Measurements from ENCODE around the gene ZDHHC18.
"Not testable (repeated sequence)": the region's sequence is repeated elsewhere in the genome, so short reads cannot be mapped to it uniquely, and the experiment has no call there.

ZDHHC18 gene

DNA sequence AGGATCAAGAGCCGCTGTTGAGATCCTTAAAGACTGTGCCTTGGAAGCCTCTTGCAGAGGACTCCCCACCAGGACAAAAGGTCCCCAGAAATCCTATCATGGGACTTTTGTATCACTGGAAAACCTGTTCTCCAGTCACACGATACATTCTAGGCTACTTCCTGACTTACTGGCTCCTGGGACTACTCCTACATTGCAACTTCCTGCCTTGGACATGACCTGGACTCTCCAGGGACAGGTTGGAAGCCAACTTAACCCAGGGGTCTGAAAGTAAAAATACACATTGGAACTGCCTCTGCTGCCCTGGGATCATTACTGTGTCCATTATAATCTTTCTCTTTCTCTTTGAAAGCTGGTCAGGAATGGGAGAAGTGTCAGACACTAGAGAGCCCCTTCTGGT, 28.9 kb upstream of the ZDHHC18 start:
- peaks cover 42% of the 10 kb centered on the region for H3K36me3 Mint-ChIP-seq (ENCODE audit: low read depth)
- TF ChIP-seq, protein P1, sequence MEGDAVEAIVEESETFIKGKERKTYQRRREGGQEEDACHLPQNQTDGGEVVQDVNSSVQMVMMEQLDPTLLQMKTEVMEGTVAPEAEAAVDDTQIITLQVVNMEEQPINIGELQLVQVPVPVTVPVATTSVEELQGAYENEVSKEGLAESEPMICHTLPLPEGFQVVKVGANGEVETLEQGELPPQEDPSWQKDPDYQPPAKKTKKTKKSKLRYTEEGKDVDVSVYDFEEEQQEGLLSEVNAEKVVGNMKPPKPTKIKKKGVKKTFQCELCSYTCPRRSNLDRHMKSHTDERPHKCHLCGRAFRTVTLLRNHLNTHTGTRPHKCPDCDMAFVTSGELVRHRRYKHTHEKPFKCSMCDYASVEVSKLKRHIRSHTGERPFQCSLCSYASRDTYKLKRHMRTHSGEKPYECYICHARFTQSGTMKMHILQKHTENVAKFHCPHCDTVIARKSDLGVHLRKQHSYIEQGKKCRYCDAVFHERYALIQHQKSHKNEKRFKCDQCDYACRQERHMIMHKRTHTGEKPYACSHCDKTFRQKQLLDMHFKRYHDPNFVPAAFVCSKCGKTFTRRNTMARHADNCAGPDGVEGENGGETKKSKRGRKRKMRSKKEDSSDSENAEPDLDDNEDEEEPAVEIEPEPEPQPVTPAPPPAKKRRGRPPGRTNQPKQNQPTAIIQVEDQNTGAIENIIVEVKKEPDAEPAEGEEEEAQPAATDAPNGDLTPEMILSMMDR (IDR thresholded peaks at IDR 0.05): no peak
- H3K27ac Mint-ChIP-seq: peak overlapping the region; percentile 78
- no peak for DNase-seq
- peaks cover 17% of the 10 kb centered on the region for H3K9me3 Mint-ChIP-seq
- H3K4me1 Mint-ChIP-seq: peaks cover 55% of the 10 kb centered on the region
- peaks cover 3% of the 10 kb centered on the region for H3K27me3 Mint-ChIP-seq (ENCODE audit: low read depth, poor library complexity)
- H3K4me3 Mint-ChIP-seq: peak overlapping the region; percentile 15

DNA sequence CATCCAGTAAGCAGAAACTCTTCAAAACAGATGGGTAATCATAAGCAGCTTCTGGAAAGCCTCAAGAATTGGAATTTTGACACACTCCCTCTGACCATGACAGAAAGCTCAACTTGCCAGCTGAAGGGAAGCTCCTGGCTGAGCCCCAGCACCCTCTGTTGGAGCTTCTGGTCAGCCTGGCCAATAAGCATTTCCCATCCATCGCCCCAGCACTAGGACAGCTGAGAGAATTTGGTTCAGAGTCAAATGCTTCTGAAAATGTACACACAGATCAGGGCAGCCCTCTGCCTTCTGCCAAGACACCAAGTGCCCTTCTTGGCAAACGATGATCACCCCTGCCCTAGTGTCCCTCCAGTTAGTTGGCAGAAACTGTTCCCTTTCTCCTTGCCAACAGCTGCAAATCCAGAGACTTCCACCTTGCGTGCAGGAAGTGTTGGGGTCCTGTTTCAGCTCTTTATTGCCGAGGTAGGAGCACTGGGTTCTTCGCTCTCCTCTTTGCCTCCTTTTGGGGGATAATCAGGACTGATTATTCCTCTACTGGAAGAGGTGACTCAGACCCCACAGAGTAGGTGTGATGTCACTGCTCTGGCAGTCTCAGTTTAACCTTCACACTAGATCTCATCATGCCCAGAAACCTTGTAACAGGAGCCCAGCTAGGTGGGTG, 26.9 kb upstream of the ZDHHC18 start:
- Mint-ChIP-seq H3K36me3 (ENCODE audit: low read depth) (peaks cover 25% of the 10 kb centered on the region), H3K27me3 (ENCODE audit: low read depth, poor library complexity) (peaks cover 3% of the 10 kb centered on the region), H3K4me1 (peaks cover 54% of the 10 kb centered on the region), H3K4me3 (peak overlapping the region; percentile 32), H3K27ac (peak overlapping the region; percentile 76), H3K9me3 (peaks cover 18% of the 10 kb centered on the region)
- DNase-seq: no peak
- TF ChIP-seq, protein P1 (IDR thresholded peaks at IDR 0.05): no peak

DNA sequence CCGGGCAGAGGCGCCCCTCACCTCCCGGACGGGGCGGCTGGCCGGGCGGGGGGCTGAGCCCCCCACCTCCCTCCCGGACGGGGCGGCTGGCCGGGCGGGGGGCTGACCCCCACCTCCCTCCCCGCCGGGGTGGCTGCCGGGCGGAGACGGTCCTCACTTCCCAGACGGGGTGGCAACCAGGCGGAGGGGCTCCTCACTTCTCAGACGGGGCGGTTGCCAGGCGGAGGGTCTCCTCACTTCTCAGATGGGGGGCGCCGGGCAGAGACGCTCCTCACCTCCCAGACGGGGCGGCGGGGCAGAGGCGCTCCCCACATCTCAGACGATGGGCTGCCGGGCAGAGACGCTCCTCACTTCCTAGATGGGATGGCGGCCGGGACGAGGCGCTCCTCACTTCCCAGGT, 22.6 kb upstream of the ZDHHC18 start:
- not testable (repeated sequence) for H3K27ac Mint-ChIP-seq; DNase-seq; H3K4me3 Mint-ChIP-seq; H3K27me3 Mint-ChIP-seq (ENCODE audit: low read depth, poor library complexity)
- Mint-ChIP-seq H3K9me3 (peaks cover 38% of the 10 kb centered on the region), H3K36me3 (ENCODE audit: low read depth) (peaks cover 23% of the 10 kb centered on the region), H3K4me1 (peaks cover 32% of the 10 kb centered on the region)

DNA sequence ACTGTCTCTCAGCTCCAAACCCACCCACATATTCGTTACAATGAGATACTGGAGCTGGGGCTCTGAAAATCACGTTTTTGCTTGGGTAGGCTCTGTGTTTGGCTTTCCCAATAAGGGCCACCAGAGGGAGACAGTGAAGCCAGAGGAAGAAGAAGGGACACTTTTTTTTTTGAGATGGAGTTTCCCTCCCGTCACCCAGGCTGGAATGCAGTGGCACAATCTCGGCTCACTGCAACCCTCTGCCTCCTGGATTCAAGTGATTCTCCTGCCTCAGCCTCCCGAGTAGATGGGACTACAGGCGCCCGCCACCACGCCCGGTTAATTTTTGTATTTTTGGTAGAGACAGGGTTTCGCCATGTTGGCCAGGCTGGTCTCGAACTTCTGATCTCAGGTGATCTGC, 16.4 kb upstream of the ZDHHC18 start:
- TF ChIP-seq, protein P1 (IDR thresholded peaks at IDR 0.05): peak; percentile 62
- H3K27ac Mint-ChIP-seq; H3K27me3 Mint-ChIP-seq (ENCODE audit: low read depth, poor library complexity); H3K4me3 Mint-ChIP-seq; H3K4me1 Mint-ChIP-seq: not testable (repeated sequence)
- peak; percentile 71 for DNase-seq
- H3K36me3 Mint-ChIP-seq (ENCODE audit: low read depth): peaks cover 12% of the 10 kb centered on the region
- H3K9me3 Mint-ChIP-seq: peaks cover 17% of the 10 kb centered on the region

DNA sequence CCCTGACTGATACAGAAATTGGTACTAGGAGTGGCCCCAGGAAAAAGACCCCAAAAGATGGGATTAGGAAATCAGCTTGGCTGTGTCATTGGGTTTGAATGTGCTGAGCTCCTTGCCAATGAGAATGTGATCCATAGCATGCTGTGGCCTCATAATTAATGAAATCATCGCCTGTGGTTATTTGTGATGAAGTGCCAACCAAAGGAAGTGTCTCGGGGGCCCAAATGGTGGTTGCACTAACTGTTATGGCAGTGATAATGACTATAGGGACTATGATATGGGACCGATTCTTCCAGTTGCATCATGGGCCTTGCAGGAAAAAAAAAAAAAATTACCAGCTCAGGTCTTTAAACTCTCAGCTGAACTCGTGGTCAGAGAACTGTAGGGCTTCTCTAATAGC, 15.4 kb upstream of the ZDHHC18 start:
- Mint-ChIP-seq H3K27ac (no peak overlapping the region), H3K9me3 (peaks cover 13% of the 10 kb centered on the region), H3K36me3 (ENCODE audit: low read depth) (peaks cover 5% of the 10 kb centered on the region), H3K4me3 (no peak overlapping the region), H3K27me3 (ENCODE audit: low read depth, poor library complexity) (no peaks in the 10 kb centered on the region), H3K4me1 (peaks cover 5% of the 10 kb centered on the region)
- no peak for DNase-seq
- TF ChIP-seq, protein P1 (IDR thresholded peaks at IDR 0.05): no peak

DNA sequence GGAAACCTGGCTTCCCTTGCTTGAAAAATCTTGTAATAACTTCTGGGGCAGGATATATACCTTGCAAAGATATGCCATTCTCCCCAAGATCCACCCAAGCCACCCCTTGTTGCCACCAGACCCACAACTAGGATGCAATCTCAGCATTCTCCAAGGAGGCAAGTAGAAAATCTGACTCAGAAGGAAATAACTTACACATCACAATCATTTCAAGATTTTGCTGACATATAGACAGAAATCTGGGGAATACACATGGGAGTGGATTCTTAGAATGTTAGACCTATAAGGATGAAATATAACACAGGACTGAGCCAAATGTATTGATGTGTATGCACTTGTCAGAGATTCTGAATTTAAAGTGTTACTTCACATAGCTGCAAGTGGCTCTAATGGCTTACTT, 14.8 kb upstream of the ZDHHC18 start:
- Mint-ChIP-seq H3K27ac (no peak overlapping the region), H3K36me3 (ENCODE audit: low read depth) (peaks cover 9% of the 10 kb centered on the region), H3K4me1 (peaks cover 5% of the 10 kb centered on the region), H3K4me3 (no peak overlapping the region), H3K27me3 (ENCODE audit: low read depth, poor library complexity) (no peaks in the 10 kb centered on the region), H3K9me3 (peaks cover 15% of the 10 kb centered on the region)
- DNase-seq: no peak
- TF ChIP-seq, protein P1 (IDR thresholded peaks at IDR 0.05): no peak
